Sigmoid colon (tissue), 4 donors: ENCODE data around the gene ANKRD31.

Experiments used
- CTCF ChIP-seq, 4 experiments: fragments of 450-650 bp in 3 of 4; fragments of 200-600 bp in 1 of 4; IDR thresholded peaks; one replicate each; pipeline ENCODE4 v1.5.1; 2016 to 2019; ENCODE audit warnings: antibody characterized with exemption in 4 of 4, mild to moderate bottlenecking in 3 of 4, moderate library complexity in 2 of 4
- EP300 ChIP-seq, 4 donors: sonication (generic); formaldehyde crosslinking; IDR thresholded peaks; one replicate each; pipeline ENCODE4 v1.6.1; 2017; ENCODE audit warnings: antibody characterized with exemption in 4 of 4
- POLR2AphosphoS5 ChIP-seq, 4 donors: sonication (generic); formaldehyde crosslinking; IDR thresholded peaks; one replicate each; pipeline ENCODE4 v1.6.1; 2017; ENCODE audit warnings: antibody characterized with exemption in 4 of 4

DNA sequence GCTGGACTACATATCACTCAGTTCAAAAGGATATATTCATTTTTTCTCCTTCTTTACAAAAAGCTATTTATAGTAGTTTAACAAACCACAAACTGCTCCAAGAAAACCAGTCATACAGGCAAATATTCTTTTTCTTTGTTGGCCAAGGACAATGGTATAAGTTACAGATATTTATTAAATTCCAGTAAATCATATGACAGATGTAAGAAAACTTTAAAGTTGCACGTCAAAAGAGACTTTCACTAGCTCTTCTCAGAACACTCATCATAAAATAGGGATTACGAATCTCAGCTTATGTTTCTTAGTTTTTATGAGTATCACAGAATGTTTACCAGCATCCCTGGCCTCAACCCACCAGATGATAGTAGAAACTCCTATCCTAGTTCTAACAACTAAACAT, 67.2 kb downstream of the ANKRD31 start:
- no peak for TF ChIP-seq CTCF (IDR thresholded peaks at IDR 0.05)
- TF ChIP-seq POLR2AphosphoS5 (IDR thresholded peaks at IDR 0.05): no peak
- TF ChIP-seq EP300 (IDR thresholded peaks at IDR 0.05): no peak
